Stomach (tissue), 4 donors: ENCODE measurements around the gene VPS72.

Source experiments
- EP300 ChIP-seq: sonication (generic); formaldehyde crosslinking; IDR thresholded peaks from one replicate; pipeline ENCODE4 v1.6.1; 2017; ENCODE audit warnings: antibody characterized with exemption
- POLR2A ChIP-seq, 4 donors: fragments of 450-650 bp; IDR thresholded peaks; one replicate each; pipeline ENCODE4 v1.6.1; 2016; ENCODE audit warnings: antibody characterized with exemption in 4 of 4, control low read depth in 2 of 4, mild to moderate bottlenecking in 1 of 4, moderate library complexity in 1 of 4
- POLR2AphosphoS5 ChIP-seq, 3 donors: sonication (generic); formaldehyde crosslinking; IDR thresholded peaks; one replicate each; pipeline ENCODE4 v1.6.1; 2016; ENCODE audit warnings: antibody characterized with exemption in 3 of 3
- TF ChIP-seq, protein P1 (sequence below), 7 experiments: fragments of 450-650 bp in 4 of 7; fragments of 200-600 bp in 3 of 7; sonication (generic) in 3 of 7; IDR thresholded peaks; one replicate each; pipeline ENCODE4 v1.5.1; 2016 to 2019; ENCODE audit warnings: antibody characterized with exemption in 7 of 7, control low read depth in 2 of 7, mild to moderate bottlenecking in 1 of 7

DNA sequence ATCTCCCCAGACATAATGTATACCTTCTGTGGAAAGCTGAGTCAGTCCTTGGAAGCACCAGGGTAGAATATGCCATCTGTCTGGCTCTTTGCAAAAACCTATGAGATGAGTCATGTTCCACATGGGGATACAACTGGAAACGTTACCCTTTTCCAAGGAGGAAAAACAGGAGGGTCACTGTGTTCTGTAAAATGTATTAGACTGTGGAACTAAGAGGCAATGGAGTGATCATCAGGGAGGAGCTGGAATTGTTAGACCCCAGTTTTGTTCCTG lies 48.4 kb upstream of the VPS72 start:
- TF ChIP-seq, protein P1, sequence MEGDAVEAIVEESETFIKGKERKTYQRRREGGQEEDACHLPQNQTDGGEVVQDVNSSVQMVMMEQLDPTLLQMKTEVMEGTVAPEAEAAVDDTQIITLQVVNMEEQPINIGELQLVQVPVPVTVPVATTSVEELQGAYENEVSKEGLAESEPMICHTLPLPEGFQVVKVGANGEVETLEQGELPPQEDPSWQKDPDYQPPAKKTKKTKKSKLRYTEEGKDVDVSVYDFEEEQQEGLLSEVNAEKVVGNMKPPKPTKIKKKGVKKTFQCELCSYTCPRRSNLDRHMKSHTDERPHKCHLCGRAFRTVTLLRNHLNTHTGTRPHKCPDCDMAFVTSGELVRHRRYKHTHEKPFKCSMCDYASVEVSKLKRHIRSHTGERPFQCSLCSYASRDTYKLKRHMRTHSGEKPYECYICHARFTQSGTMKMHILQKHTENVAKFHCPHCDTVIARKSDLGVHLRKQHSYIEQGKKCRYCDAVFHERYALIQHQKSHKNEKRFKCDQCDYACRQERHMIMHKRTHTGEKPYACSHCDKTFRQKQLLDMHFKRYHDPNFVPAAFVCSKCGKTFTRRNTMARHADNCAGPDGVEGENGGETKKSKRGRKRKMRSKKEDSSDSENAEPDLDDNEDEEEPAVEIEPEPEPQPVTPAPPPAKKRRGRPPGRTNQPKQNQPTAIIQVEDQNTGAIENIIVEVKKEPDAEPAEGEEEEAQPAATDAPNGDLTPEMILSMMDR (IDR thresholded peaks at IDR 0.05), result no peak
- TF ChIP-seq EP300 (no peak), POLR2AphosphoS5 (IDR thresholded peaks at IDR 0.05) (no peak), POLR2A (IDR thresholded peaks at IDR 0.05) (no peak)
